Nephron (organoid): ENCODE measurements around the gene NAV2.
"Not testable (repeated sequence)": the region's sequence is repeated elsewhere in the genome, so short reads cannot be mapped to it uniquely, and the experiment has no call there.

ENCODE experiments used
- H3K27ac Mint-ChIP-seq, 3 experiments: 2 replicates each; pipeline ENCODE4 v1.8.0; 2020; ENCODE audit warnings: mixed read lengths in 3 of 3, mild to moderate bottlenecking in 2 of 3, moderate library complexity in 1 of 3
- H3K27me3 Mint-ChIP-seq: 2 replicates; pipeline ENCODE4 v1.8.0; 2021; ENCODE audit warnings: low read depth, mild to moderate bottlenecking, moderate library complexity, mixed read lengths
- H3K36me3 Mint-ChIP-seq: 2 replicates; pipeline ENCODE4 v1.8.0; 2020; ENCODE audit warnings: low read depth, mixed read lengths
- H3K4me1 Mint-ChIP-seq: 2 replicates; pipeline ENCODE4 v1.8.0; 2020; ENCODE audit warnings: mixed read lengths
- H3K4me3 Mint-ChIP-seq, 3 experiments: 2 replicates each; pipeline ENCODE4 v1.8.0; 2020; ENCODE audit warnings: mild to moderate bottlenecking in 3 of 3, mixed read lengths in 3 of 3, moderate library complexity in 2 of 3
- H3K9me3 Mint-ChIP-seq: 2 replicates; pipeline ENCODE4 v1.8.0; 2020; ENCODE audit warnings: mixed read lengths
- CTCF ChIP-seq, 3 experiments: fragments of 200-600 bp; sonication (generic); IDR thresholded peaks; one replicate each; pipeline ENCODE4 v1.5.0; 2021; ENCODE audit warnings: antibody characterized with exemption in 3 of 3; ENCODE audit not compliant: unreplicated experiment in 3 of 3

Gene NAV2

GRCh38 chr11:19958204-19958603 lies 245.6 kb downstream of the NAV2 start:
- Mint-ChIP-seq H3K9me3 (no peaks in the 10 kb centered on the region), H3K36me3 (no peaks in the 10 kb centered on the region), H3K4me1 (peaks cover 84% of the 10 kb centered on the region), H3K27me3 (peaks cover 8% of the 10 kb centered on the region), H3K4me3 (no peak overlapping the region), H3K27ac (peak overlapping the region in 2 of 3 experiments; percentile 49 to 78)
- no peak for TF ChIP-seq CTCF (IDR thresholded peaks at IDR 0.05; ENCODE audit: unreplicated experiment in 3 of 3)

GRCh38 chr11:19959210-19959609 lies 246.6 kb downstream of the NAV2 start:
- Mint-ChIP-seq H3K27me3 (peaks cover 8% of the 10 kb centered on the region), H3K27ac (peak overlapping the region; percentile 14 to 68 (median 67)), H3K4me3 (no peak overlapping the region), H3K36me3 (no peaks in the 10 kb centered on the region), H3K4me1 (peaks cover 84% of the 10 kb centered on the region), H3K9me3 (no peaks in the 10 kb centered on the region)
- no peak for TF ChIP-seq CTCF (IDR thresholded peaks at IDR 0.05; ENCODE audit: unreplicated experiment in 3 of 3)

GRCh38 chr11:19959648-19960059 lies 247.0 kb downstream of the NAV2 start:
- peak overlapping the region; percentile 14 to 68 (median 67) for H3K27ac Mint-ChIP-seq
- peaks cover 83% of the 10 kb centered on the region for H3K4me1 Mint-ChIP-seq
- no peak for TF ChIP-seq CTCF (IDR thresholded peaks at IDR 0.05; ENCODE audit: unreplicated experiment in 3 of 3)
- no peaks in the 10 kb centered on the region for H3K9me3 Mint-ChIP-seq
- H3K36me3 Mint-ChIP-seq, result no peaks in the 10 kb centered on the region
- H3K4me3 Mint-ChIP-seq, result peak overlapping the region in 1 of 3 experiments; percentile 12
- peaks cover 8% of the 10 kb centered on the region for H3K27me3 Mint-ChIP-seq

GRCh38 chr11:19960410-19960809 lies 247.8 kb downstream of the NAV2 start:
- not testable (repeated sequence) for H3K4me3 Mint-ChIP-seq, H3K36me3 Mint-ChIP-seq, H3K9me3 Mint-ChIP-seq, H3K27me3 Mint-ChIP-seq
- Mint-ChIP-seq H3K4me1 (peaks cover 83% of the 10 kb centered on the region), H3K27ac (peak overlapping the region in 1 of 3 experiments; percentile 90)

GRCh38 chr11:19961225-19961624 lies 248.6 kb downstream of the NAV2 start:
- peaks cover 79% of the 10 kb centered on the region for H3K4me1 Mint-ChIP-seq
- peaks cover 8% of the 10 kb centered on the region for H3K27me3 Mint-ChIP-seq

GRCh38 chr11:19962053-19962800 lies 249.6 kb downstream of the NAV2 start:
- peaks cover 75% of the 10 kb centered on the region for H3K4me1 Mint-ChIP-seq
- no peaks in the 10 kb centered on the region for H3K9me3 Mint-ChIP-seq
- no peak for TF ChIP-seq CTCF (IDR thresholded peaks at IDR 0.05; ENCODE audit: unreplicated experiment in 3 of 3)

More at GRCh38 chr11:19961225-19961624, 248.6 kb downstream of the NAV2 start:
- H3K36me3 Mint-ChIP-seq, result no peaks in the 10 kb centered on the region
- no peaks in the 10 kb centered on the region for H3K9me3 Mint-ChIP-seq
- peak overlapping the region in 1 of 3 experiments; percentile 1 for H3K4me3 Mint-ChIP-seq
- H3K27ac Mint-ChIP-seq, result peak overlapping the region; percentile 47 to 95 (median 90)
- no peak for TF ChIP-seq CTCF (IDR thresholded peaks at IDR 0.05; ENCODE audit: unreplicated experiment in 3 of 3)

More at GRCh38 chr11:19962053-19962800, 249.6 kb downstream of the NAV2 start:
- Mint-ChIP-seq H3K27ac (peak overlapping the region; percentile 88 to 95 (median 94)), H3K36me3 (no peaks in the 10 kb centered on the region), H3K27me3 (peaks cover 8% of the 10 kb centered on the region), H3K4me3 (no peak overlapping the region)
